Keratinocyte (primary cell): Measurements from ENCODE around the gene HOXB2. TPM values are rescaled to one million over a fixed set of nuclear protein-coding genes. Genes with fewer than 3 reads are reported as not detected.

Source experiments
- DNase-seq: peaks from one replicate; pipeline ENCODE4 v3.0.0-alpha.2; 2011; ENCODE audit warnings: low read depth, missing footprints, low spot score
- FAIRE-seq: peaks from 2 replicates; lab custom pipeline; 2011; peaks lifted over from hg19 to GRCh38; lab: Jason Lieb, UNC
- H2AFZ ChIP-seq: 2 replicates; pipeline ENCODE4 v1.6.0; 2012; ENCODE audit warnings: low read length, control low read depth, inconsistent platforms; ENCODE audit not compliant: control insufficient read depth
- H3K27ac ChIP-seq: 2 replicates; pipeline ENCODE4 v1.5.1; 2011; ENCODE audit warnings: low read length; ENCODE audit not compliant: control insufficient read depth, insufficient read depth
- H3K27me3 ChIP-seq: 3 replicates; pipeline ENCODE4 v1.6.0; 2011; ENCODE audit warnings: low read length; ENCODE audit not compliant: control insufficient read depth, insufficient read depth; ENCODE audit errors: extremely low read depth
- H3K36me3 ChIP-seq, 2 experiments: 2 replicates in 1 of 2; 3 replicates in 1 of 2; pipeline ENCODE4 v1.5.1; 2011; ENCODE audit warnings: low read length in 2 of 2, mild to moderate bottlenecking in 1 of 2; ENCODE audit not compliant: control insufficient read depth in 2 of 2, insufficient read depth in 2 of 2; ENCODE audit errors: extremely low read depth in 1 of 2
- H3K4me1 ChIP-seq: 3 replicates; pipeline ENCODE4 v1.5.1; 2011; ENCODE audit warnings: low read length; ENCODE audit not compliant: control insufficient read depth, insufficient read depth; ENCODE audit errors: extremely low read depth
- H3K4me2 ChIP-seq: 3 replicates; pipeline ENCODE4 v1.6.0; 2011; ENCODE audit warnings: low read depth, low read length; ENCODE audit not compliant: control insufficient read depth, insufficient read depth; ENCODE audit errors: extremely low read depth
- H3K4me3 ChIP-seq, 3 experiments: fragments of 200-600 bp in 1 of 3; sonication (generic) in 1 of 3; 2 replicates in 2 of 3; 3 replicates in 1 of 3; pipeline ENCODE4 v1.5.1; 2011 to 2016; ENCODE audit warnings: low read length in 3 of 3, mild to moderate bottlenecking in 3 of 3, control low read depth in 2 of 3, inconsistent platforms in 1 of 3, low read depth in 1 of 3, mixed read lengths in 1 of 3, mixed run types in 1 of 3, moderate library complexity in 1 of 3; ENCODE audit not compliant: control insufficient read depth in 2 of 3, insufficient read depth in 2 of 3; ENCODE audit errors: extremely low read depth in 1 of 3
- H3K79me2 ChIP-seq: 2 replicates; pipeline ENCODE4 v1.6.0; 2012; ENCODE audit warnings: low read length; ENCODE audit not compliant: control insufficient read depth, insufficient read depth
- H3K9ac ChIP-seq: 3 replicates; pipeline ENCODE4 v1.6.0; 2011; ENCODE audit warnings: low read length; ENCODE audit not compliant: control insufficient read depth, insufficient read depth; ENCODE audit errors: extremely low read depth
- H3K9me1 ChIP-seq: 3 replicates; pipeline ENCODE4 v1.6.0; 2011; ENCODE audit warnings: low read length; ENCODE audit not compliant: control insufficient read depth, insufficient read depth; ENCODE audit errors: extremely low read depth
- H3K9me3 ChIP-seq: 2 replicates; pipeline ENCODE4 v1.5.1; 2012; ENCODE audit warnings: low read depth, low read length; ENCODE audit not compliant: control insufficient read depth
- H4K20me1 ChIP-seq: 3 replicates; pipeline ENCODE4 v1.6.0; 2011; ENCODE audit warnings: low read length; ENCODE audit not compliant: control insufficient read depth, insufficient read depth; ENCODE audit errors: extremely low read depth
- CTCF ChIP-seq, 3 experiments: IDR thresholded peaks in 1 of 3; conservative IDR thresholded peaks in 1 of 3; optimal IDR thresholded peaks in 1 of 3; 2 replicates in 2 of 3; 3 replicates in 1 of 3; pipeline versions ENCODE3 to v1.5.1; 2011; ENCODE audit warnings: low read length in 3 of 3, mild to moderate bottlenecking in 3 of 3, moderate library complexity in 2 of 3, control low read depth in 1 of 3, inconsistent platforms in 1 of 3; ENCODE audit not compliant: insufficient read depth in 2 of 3; ENCODE audit errors: extremely low read depth in 1 of 3
- EZH2 ChIP-seq: IDR thresholded peaks from one replicate; pipeline ENCODE4 v1.6.1; 2012; ENCODE audit warnings: inconsistent platforms, mild to moderate bottlenecking, low read length, moderate library complexity
- dilution Hi-C: fragments of 300-500 bp; cut with MboI; formaldehyde crosslinking; loops from one replicate; pipeline ENCODE4 v1.7.0; 2020; ENCODE audit warnings: low sequenced_read_pairs; ENCODE audit not compliant: extremely low pct_ligation_motif_present
- polyA plus RNA-seq, 5 experiments: library from polyadenylated mRNA; depleted of rRNA in 3 of 5; stranded (reverse) in 3 of 5; stranded (forward) in 1 of 5; unstranded in 1 of 5; fragments of >200 nt; gene quantifications; 1 replicate in 1 of 5; 2 replicates in 3 of 5; 3 replicates in 1 of 5; pipeline versions ENCODE4 v1.2.1 to v1.2.3, GENCODE V29; 2011 to 2012; ENCODE audit warnings: missing spikeins in 2 of 5, low read depth in 1 of 5, low replicate concordance in 1 of 5

Gene HOXB2
- polyA plus RNA-seq, 1 donor (not counting 4 experiments of a cell fraction or from before 2014, with no cell fraction given): 3.8 TPM

- Histone ChIP-seq H3K27ac (no peak overlapping the region), H3K4me1 (peaks cover 17% of the 10 kb centered on the region), H4K20me1 (no peaks in the 10 kb centered on the region), H3K79me2 (no peaks in the 10 kb centered on the region), H3K9ac (no peak overlapping the region), H3K4me3 (no peak overlapping the region), H3K36me3 (peaks cover 0 to 1% of the 10 kb centered on the region in 2 experiments), H3K4me2 (no peak overlapping the region), H2AFZ (no peak overlapping the region), H3K27me3 (peaks cover 86% of the 10 kb centered on the region), H3K9me1 (no peaks in the 10 kb centered on the region), H3K9me3 (no peaks in the 10 kb centered on the region)
- dilution Hi-C loops: no loop called here
- no peak for DNase-seq
- no peak for FAIRE-seq
- TF ChIP-seq CTCF (optimal IDR thresholded peaks at IDR 0.05 in 1 of 3, IDR thresholded peaks at IDR 0.05 in 1 of 3, conservative IDR thresholded peaks at IDR 0.05 in 1 of 3; ENCODE audit: extremely low read depth in 1 of 3, insufficient read depth in 2 of 3, low read length in 3 of 3) (no peak), EZH2 (no peak)
Observed at GRCh38 chr17:48569674-48570324, 24.9 kb upstream of the HOXB2 start.

GRCh38 chr17:48569240-48569582, 24.3 kb upstream of the HOXB2 start:
- no peak overlapping the region for H2AFZ ChIP-seq
- FAIRE-seq: no peak
- no peak for DNase-seq
- no peak overlapping the region for H3K4me2 ChIP-seq
- no peaks in the 10 kb centered on the region for H3K79me2 ChIP-seq
- H3K27ac ChIP-seq: no peak overlapping the region
- no peaks in the 10 kb centered on the region for H3K9me1 ChIP-seq
- H3K27me3 ChIP-seq: peaks cover 85% of the 10 kb centered on the region
- no peaks in the 10 kb centered on the region for H3K9me3 ChIP-seq
- peaks cover 16% of the 10 kb centered on the region for H3K4me1 ChIP-seq
- no peak overlapping the region for H3K9ac ChIP-seq
- dilution Hi-C loops: no loop called here
- no peak overlapping the region for H3K4me3 ChIP-seq
- peaks cover 0 to 1% of the 10 kb centered on the region in 2 experiments for H3K36me3 ChIP-seq
- TF ChIP-seq EZH2 (no peak), CTCF (optimal IDR thresholded peaks at IDR 0.05 in 1 of 3, IDR thresholded peaks at IDR 0.05 in 1 of 3, conservative IDR thresholded peaks at IDR 0.05 in 1 of 3; ENCODE audit: extremely low read depth in 1 of 3, insufficient read depth in 2 of 3, low read length in 3 of 3) (no peak)
- H4K20me1 ChIP-seq: no peaks in the 10 kb centered on the region
